Tongue (tissue), 3 donors: ENCODE data around the gene CYP19A1. TPM values are rescaled to one million over a fixed set of nuclear protein-coding genes. Genes with fewer than 3 reads are reported as not detected.

Source experiments
- DNase-seq: peaks from one replicate; pipeline ENCODE4 v3.0.0-alpha.2; 2015
- small RNA-seq: library from RNA; depleted of rRNA; stranded (forward); fragments of <200 nt; gene quantifications from one replicate; pipeline ENCODE3, GENCODE V24; 2014; ENCODE audit warnings: low replicate concordance
- total RNA-seq: library from RNA; depleted of rRNA; stranded (reverse); fragments of >200 nt; gene quantifications from one replicate; pipeline ENCODE4 v1.2.3, GENCODE V29; 2014

CYP19A1 gene
- total RNA-seq, 1 donor from 2014 or later, result 3.0 TPM

DNA sequence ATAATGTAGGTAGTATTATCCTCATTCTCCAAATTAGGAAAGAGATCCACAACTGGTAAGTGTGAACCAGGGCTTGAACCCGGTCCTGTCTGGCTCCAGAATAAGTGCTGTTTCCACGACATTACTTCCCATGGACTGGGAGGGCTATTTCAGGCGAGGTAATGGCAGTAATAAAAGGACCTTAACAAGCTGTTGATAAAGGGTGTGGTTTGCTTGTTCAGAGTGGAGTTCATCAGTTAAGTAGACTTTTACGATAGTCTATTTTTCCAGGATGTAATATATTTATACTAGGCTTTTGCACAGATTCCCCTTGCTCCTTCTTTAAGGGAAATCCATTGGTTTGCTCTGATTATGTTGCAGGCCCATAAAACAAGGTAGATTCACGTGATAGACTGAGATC is 155.3 kb downstream of the CYP19A1 start:
- no peak for DNase-seq

GRCh38 chr15:51181905-51182304 is 156.5 kb downstream of the CYP19A1 start:
- DNase-seq, result no peak

- DNase-seq, result no peak
Observed at GRCh38 chr15:51181221-51181620, 157.2 kb downstream of the CYP19A1 start.

- DNase-seq, result no peak
Observed at GRCh38 chr15:51180534-51180933, 157.9 kb downstream of the CYP19A1 start.

DNA sequence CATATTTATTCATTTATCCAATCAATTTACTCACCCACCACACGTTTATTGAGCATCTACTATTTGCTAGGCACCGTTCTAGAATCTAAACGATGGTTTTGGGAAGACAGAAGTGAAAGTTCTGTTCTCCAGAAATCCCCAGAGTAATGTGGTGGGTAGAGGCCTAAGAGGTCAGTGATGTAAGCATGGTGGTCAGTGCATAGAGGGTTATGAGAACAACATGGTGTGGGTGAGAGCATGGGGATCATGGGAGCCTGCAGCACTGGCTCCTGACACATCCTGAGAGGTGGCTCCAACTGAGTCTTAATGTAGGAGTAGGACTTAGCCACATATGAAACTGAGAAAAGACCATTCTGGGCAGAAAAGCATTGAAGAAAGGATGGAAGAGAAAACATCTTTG is 158.4 kb downstream of the CYP19A1 start:
- DNase-seq, result no peak

GRCh38 chr15:51172193-51172592 is 166.2 kb downstream of the CYP19A1 start:
- DNase-seq, result peak; percentile 29

- no peak for DNase-seq
Observed at GRCh38 chr15:51171634-51171932, 166.8 kb downstream of the CYP19A1 start.

GRCh38 chr15:51170882-51171633 is 167.3 kb downstream of the CYP19A1 start:
- no peak for DNase-seq

GRCh38 chr15:51168700-51169099 is 169.7 kb downstream of the CYP19A1 start:
- DNase-seq, result no peak

GRCh38 chr15:51163843-51164242 is 174.6 kb downstream of the CYP19A1 start:
- DNase-seq, result no peak

DNA sequence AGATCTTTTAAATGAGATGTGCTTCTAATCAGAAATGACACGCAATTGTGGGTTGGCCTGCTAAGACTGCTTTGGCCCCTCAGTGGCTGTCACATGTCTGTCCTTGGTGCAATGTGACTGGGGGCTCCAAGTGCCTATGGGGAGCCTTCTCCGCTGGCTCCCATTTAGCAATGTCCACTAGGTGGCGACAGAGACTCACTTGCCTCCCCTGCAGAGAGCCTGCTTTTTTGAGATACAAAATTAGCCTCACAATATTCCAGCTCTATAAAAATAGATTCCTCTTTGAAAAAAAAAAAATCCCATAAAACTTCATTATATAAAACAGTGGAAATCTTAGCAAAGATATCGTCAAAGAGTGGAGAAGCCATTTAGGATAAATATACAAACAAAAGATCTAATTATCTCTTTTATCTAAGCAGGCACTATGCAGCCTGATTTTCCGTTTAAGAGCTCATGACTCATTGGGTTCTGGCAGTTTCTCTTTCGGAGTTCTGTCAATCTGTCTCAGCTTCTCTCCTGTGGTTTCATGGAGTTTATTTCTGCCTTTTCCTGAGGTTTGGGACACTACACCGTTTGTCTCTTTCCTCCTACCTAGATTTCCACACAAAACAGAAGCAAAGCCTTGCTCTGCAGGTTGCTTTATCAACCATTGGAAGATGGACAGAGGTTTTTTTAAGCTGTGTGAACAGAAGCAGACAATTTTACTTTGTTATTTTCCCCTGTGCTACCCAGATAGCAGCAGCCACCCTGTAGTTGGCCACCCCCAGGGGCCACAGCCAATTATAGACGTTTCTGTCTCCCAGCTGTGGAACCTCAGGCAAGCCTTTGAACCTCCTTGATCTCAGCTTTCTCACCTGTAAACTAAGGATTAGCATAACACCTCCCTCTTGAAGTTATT is 175.3 kb downstream of the CYP19A1 start:
- peak; percentile 85 for DNase-seq

DNA sequence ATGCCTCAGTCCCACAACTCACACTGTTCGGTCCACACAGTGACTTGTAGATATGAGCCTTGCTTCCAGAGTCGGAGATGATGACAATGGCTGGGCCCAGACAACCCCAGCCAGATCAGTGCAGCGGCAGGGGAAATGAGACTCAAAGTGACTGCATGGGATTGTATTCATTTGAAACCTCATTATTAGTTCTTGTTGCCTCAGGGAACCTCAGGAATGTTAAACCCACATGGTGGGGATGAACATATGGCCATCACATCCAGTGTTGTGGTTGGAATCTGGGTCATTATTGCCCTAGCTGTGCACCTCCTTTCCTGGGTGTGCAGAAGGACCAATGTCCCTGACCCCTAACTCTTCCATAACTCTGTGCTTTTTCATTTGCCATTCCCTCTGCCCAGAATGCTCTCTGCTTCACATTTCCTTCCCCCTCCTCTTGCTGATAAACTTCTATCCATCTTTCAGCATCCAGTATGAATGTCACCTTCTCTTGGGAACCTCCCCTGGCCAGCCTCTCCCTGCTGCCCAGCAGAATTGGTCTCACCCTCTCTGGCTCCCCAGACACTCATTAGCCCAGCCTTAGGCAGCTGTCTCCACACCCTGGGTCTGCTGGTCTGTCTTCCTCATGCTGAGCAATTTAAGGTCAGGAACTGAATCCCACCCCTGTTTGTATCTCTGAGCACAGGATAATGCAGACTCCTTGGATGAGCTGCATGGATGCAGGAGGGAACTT is 176.7 kb downstream of the CYP19A1 start:
- DNase-seq, result no peak

DNA sequence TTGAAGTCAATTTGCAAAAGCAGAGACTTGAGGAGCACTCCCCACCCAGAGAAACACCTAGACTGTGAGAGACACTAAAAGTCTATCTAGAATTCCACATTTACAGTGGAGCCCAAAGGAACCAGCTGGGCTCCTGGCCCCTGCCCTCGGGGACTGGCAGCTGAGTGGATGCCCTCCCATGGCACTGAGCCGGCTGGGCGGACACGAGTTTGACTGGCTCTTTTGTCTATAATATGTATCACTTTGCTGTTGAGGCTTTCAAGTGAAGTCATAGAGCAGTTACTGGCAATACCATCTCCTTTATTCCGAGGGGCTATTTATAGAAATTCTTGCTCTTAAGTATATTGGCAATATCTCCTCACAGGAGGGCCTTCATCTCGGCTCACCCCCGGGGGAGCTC is 177.9 kb downstream of the CYP19A1 start:
- no peak for DNase-seq

Small RNA genes lying within 50 kb of the gene (small RNA-seq; reads per million reads assigned to genes)
- gene AC020891.4 (not detected), gene MIR4713 (not detected), gene MIR7973-1 (not detected)

Other genes with a start within 250 kb of the CYP19A1 start
- gene TNFAIP8L3, start 243.7 kb downstream of the CYP19A1 start, total RNA-seq, result 6.5 TPM
- gene GLDN, start 3.1 kb upstream of the CYP19A1 start, total RNA-seq, result 3.0 TPM